Measurements from ENCODE around the gene WAS.

The WAS gene

DNA sequence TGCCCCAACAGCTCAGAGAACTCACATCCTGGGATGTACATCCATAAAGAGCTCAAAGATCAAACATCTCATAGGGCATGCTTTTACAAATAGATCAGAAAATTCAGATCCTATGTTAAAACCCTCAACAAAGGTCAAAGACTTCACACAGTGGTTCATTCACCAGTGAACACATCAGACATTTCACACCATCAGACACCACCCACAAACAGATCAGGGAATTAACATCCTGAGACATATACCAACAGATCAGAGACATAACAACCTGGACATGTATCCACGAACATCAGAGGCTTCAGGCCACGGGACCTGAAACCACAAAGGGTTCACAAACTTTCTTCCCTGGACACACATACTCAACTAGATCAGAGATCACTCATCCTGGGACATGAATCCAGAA is 36.4 kb downstream of the WAS start:
- Histone ChIP-seq H3K9ac (ENCODE audit: low read length) (no peak overlapping the region), H3K4me3 (ENCODE audit: low read length) (no peak overlapping the region), H3K4me1 (ENCODE audit: control insufficient read depth, insufficient read depth, low read length) (no peaks in the 10 kb centered on the region), H3K9me3 (ENCODE audit: control insufficient read depth, low read length) (no peaks in the 10 kb centered on the region), H3K36me3 (ENCODE audit: control insufficient read depth, insufficient read depth, low read length) (no peaks in the 10 kb centered on the region), H3K27me3 (ENCODE audit: control insufficient read depth, insufficient read depth, low read length) (no peaks in the 10 kb centered on the region)

DNA sequence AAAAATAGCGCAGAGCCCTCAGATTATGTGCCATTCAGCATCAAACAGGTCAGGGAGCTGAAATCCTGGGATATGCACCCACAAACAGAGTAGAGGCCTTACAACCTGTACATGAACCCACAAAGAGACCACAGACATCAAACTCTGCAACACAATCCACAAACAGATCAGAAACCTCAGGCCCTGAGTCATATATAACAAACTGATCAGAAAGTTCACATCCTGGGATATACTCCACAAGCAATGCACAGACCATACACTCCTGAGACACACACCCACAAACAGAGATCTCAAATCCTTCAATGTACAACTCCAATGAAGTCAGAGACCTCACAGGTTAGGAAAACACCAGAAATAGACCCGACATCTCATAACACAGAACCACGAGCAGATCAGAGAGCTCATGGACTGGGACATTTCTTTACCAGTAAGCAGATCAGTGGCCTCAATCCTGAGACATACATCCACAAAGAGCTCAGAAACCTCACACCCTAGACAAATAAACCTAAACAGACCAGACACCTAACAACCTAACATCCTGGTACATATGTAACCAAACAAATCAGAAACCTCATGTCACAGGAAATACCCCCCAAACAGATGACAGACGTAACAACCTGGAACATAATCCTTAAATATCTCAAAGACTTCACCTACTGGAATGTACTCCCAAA is 37.1 kb downstream of the WAS start:
- Histone ChIP-seq H3K27me3 (ENCODE audit: control insufficient read depth, insufficient read depth, low read length) (no peaks in the 10 kb centered on the region), H3K4me1 (ENCODE audit: control insufficient read depth, insufficient read depth, low read length) (no peaks in the 10 kb centered on the region), H3K4me3 (ENCODE audit: low read length) (no peak overlapping the region), H3K36me3 (ENCODE audit: control insufficient read depth, insufficient read depth, low read length) (no peaks in the 10 kb centered on the region), H3K9ac (ENCODE audit: low read length) (no peak overlapping the region), H3K9me3 (ENCODE audit: control insufficient read depth, low read length) (no peaks in the 10 kb centered on the region)

DNA sequence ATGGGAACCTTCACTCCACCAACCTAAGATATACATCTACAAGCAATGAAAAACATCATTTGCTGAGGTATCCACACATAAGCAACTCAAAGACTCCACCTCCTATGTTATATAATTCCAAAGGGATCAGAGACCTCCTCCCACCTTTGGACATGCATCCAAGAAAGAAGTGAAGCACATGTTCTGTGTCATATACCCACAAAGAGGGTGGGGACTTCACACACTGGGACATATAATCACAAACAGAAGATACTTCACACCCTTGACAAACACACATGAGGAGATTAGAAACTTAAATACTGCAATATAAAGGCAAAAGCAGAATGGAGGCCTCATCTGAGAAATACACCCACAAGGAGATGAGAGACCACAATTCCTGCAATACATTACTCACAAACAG is 38.3 kb downstream of the WAS start:
- H3K36me3 ChIP-seq (ENCODE audit: control insufficient read depth, insufficient read depth, low read length), result no peaks in the 10 kb centered on the region
- no peaks in the 10 kb centered on the region for H3K4me1 ChIP-seq (ENCODE audit: control insufficient read depth, insufficient read depth, low read length)
- no peaks in the 10 kb centered on the region for H3K27me3 ChIP-seq (ENCODE audit: control insufficient read depth, insufficient read depth, low read length)
- H3K9ac ChIP-seq (ENCODE audit: low read length), result no peak overlapping the region
- no peak overlapping the region for H3K4me3 ChIP-seq (ENCODE audit: low read length)
- no peaks in the 10 kb centered on the region for H3K9me3 ChIP-seq (ENCODE audit: control insufficient read depth, low read length)

DNA sequence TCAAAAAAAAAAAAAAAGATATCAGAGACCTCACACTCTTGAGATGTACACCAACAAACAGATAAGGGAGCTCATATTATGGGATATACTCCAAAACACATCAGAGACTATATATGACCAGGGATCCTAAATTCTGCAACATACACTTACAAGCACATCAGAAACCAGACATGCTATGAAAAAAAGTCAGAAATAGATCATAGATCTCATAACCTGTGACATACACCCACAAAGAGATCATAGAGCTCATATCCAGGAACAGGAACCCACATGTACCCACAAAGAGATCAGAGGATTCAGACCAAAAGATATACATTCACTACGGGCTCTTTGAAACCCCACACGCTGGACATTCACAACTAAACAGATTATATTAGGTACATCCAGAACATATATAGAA is 43.0 kb downstream of the WAS start:
- Histone ChIP-seq H3K4me1 (ENCODE audit: control insufficient read depth, insufficient read depth, low read length) (no peaks in the 10 kb centered on the region), H3K36me3 (ENCODE audit: control insufficient read depth, insufficient read depth, low read length) (no peaks in the 10 kb centered on the region), H3K4me3 (ENCODE audit: low read length) (no peak overlapping the region), H3K9ac (ENCODE audit: low read length) (no peak overlapping the region), H3K9me3 (ENCODE audit: control insufficient read depth, low read length) (no peaks in the 10 kb centered on the region), H3K27me3 (ENCODE audit: control insufficient read depth, insufficient read depth, low read length) (no peaks in the 10 kb centered on the region)

DNA sequence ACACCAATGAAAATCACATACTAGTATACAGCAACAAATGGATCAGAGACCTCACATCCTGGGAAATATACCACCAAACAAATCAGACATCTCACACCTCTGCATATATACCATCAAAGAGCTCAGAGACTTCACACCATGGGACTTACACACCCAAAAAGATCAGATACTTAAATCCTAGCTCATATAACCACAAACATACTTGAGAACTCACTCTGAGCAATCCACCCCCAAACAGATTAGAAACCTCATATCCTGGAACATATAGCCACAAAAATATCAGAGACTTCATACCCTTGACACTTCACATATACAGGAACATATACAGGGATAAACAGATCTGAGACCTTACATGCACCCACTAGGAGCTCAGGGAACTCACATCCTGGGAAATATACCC is 45.1 kb downstream of the WAS start:
- Histone ChIP-seq H3K36me3 (ENCODE audit: control insufficient read depth, insufficient read depth, low read length) (no peaks in the 10 kb centered on the region), H3K9ac (ENCODE audit: low read length) (no peak overlapping the region), H3K9me3 (ENCODE audit: control insufficient read depth, low read length) (no peaks in the 10 kb centered on the region), H3K4me1 (ENCODE audit: control insufficient read depth, insufficient read depth, low read length) (no peaks in the 10 kb centered on the region), H3K27me3 (ENCODE audit: control insufficient read depth, insufficient read depth, low read length) (no peaks in the 10 kb centered on the region), H3K4me3 (ENCODE audit: low read length) (no peak overlapping the region)

DNA sequence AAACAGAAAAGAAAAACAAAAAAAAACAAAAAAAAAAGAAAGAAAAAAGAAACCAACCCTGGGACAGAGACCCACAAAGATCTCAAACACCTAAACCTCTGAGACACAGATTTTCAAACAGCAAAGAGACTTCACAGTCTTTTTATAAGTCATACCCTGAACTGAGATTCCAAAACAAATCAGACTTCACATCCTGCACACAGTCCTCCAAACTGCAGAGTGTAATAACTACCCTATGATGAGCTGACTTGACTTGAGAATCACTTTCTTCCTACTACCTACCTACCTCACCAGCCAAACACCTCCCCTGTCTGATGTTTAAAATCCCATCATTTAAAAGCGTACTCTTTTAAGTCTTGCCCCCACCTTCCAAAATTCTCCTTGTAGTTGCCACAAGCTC is 52.7 kb downstream of the WAS start:
- Histone ChIP-seq H3K9me3 (ENCODE audit: control insufficient read depth, low read length) (no peaks in the 10 kb centered on the region), H3K36me3 (ENCODE audit: control insufficient read depth, insufficient read depth, low read length) (no peaks in the 10 kb centered on the region), H3K9ac (ENCODE audit: low read length) (peak overlapping the region; percentile 15), H3K27me3 (ENCODE audit: control insufficient read depth, insufficient read depth, low read length) (no peaks in the 10 kb centered on the region), H3K4me3 (ENCODE audit: low read length) (no peak overlapping the region), H3K4me1 (ENCODE audit: control insufficient read depth, insufficient read depth, low read length) (peaks cover 8% of the 10 kb centered on the region)

DNA sequence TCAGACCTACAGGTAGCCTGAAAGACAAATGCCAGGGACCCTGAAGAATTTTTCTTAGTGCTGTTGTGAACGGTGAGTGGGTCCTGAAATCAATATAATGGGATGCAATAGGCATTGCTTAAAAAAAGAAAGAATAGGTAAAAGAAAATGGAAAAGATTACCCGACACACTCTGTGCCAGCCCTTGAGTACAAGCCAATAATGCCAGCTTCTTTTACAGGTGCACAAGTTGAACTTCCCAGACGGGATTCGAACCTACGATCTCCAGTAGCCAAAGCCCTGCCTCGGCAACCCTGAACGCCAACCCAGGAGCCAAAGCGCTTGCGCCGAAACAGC is 53.2 kb downstream of the WAS start:
- H3K4me3 ChIP-seq (ENCODE audit: low read length), result no peak overlapping the region
- peaks cover 8% of the 10 kb centered on the region for H3K4me1 ChIP-seq (ENCODE audit: control insufficient read depth, insufficient read depth, low read length)
- H3K9ac ChIP-seq (ENCODE audit: low read length), result peak overlapping the region; percentile 15
- no peaks in the 10 kb centered on the region for H3K36me3 ChIP-seq (ENCODE audit: control insufficient read depth, insufficient read depth, low read length)
- no peaks in the 10 kb centered on the region for H3K9me3 ChIP-seq (ENCODE audit: control insufficient read depth, low read length)
- no peaks in the 10 kb centered on the region for H3K27me3 ChIP-seq (ENCODE audit: control insufficient read depth, insufficient read depth, low read length)

DNA sequence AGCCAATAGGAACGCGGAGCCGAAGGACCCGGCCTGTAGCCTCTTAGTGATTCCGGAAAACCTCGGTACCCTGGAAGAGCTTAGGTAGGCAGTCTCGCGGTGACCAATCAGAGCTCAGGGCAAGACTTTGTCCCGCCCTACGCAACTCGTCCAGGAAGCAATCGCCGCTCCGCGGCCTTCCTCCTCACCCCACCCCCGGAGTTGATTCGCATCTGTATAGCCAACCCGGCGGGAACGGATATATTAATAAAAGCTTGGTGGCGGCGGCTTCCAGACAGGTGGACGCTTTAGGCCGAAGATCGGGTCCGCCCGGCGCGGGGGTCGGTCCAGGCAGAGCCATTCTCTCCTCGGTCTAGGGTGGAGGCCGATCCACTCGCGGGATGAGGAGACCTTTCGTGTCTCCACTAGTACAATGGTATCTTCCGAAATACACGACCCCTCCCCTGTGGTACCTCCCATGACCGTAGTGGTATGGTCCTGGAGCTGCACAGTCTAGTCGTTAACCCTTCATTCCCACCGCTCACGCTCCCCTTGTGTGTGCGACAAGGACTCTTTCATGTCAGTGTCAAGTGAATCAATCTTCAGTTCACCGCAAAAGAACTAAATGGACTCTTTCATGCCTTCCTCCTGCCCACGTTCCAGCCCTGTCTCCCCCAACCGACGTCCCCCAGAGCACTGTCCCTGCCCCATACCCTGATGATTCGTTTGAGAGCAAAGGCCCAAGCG is 53.8 kb downstream of the WAS start:
- peak overlapping the region; percentile 88 for H3K9ac ChIP-seq (ENCODE audit: low read length)
- peaks cover 8% of the 10 kb centered on the region for H3K4me1 ChIP-seq (ENCODE audit: control insufficient read depth, insufficient read depth, low read length)
- peak overlapping the region; percentile 82 for H3K4me3 ChIP-seq (ENCODE audit: low read length)
- H3K36me3 ChIP-seq (ENCODE audit: control insufficient read depth, insufficient read depth, low read length), result no peaks in the 10 kb centered on the region
- H3K9me3 ChIP-seq (ENCODE audit: control insufficient read depth, low read length), result no peaks in the 10 kb centered on the region
- H3K27me3 ChIP-seq (ENCODE audit: control insufficient read depth, insufficient read depth, low read length), result no peaks in the 10 kb centered on the region

DNA sequence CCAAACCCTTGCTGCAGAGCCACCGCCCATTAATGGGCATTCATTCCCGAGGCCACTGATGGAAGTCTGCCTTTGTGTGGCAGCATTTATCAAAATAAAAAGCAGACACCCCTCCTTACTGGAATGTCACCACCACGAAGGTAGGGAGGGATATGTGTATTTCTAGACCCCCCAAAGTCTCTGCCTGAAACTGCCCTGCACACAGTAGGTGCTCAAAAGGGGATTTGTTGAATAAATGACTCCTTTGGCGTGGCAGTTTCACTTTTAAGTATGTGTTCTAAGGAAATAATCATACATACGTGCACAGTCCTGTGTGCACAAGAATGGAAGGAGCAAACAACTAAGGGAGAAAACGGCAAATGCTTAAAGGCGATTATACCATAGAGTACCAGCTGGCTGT is 54.3 kb downstream of the WAS start:
- H3K9me3 ChIP-seq (ENCODE audit: control insufficient read depth, low read length), result no peaks in the 10 kb centered on the region

More for the DNA sequence above, 54.3 kb downstream of the WAS start:
- Histone ChIP-seq H3K4me1 (ENCODE audit: control insufficient read depth, insufficient read depth, low read length) (peaks cover 8% of the 10 kb centered on the region), H3K9ac (ENCODE audit: low read length) (peak overlapping the region; percentile 88), H3K36me3 (ENCODE audit: control insufficient read depth, insufficient read depth, low read length) (no peaks in the 10 kb centered on the region), H3K4me3 (ENCODE audit: low read length) (peak overlapping the region; percentile 82), H3K27me3 (ENCODE audit: control insufficient read depth, insufficient read depth, low read length) (no peaks in the 10 kb centered on the region)

Measured in mucosa of stomach (tissue), 1 donor.